GM23338 (cell line): ENCODE data around the gene CDC42EP5.

ENCODE experiments used
- CREB1 ChIP-seq: fragments of 250-450 bp; sonication (Bioruptor Pico); IDR thresholded peaks from 2 replicates; pipeline ENCODE4 v1.5.0; 2020; ENCODE audit warnings: low read depth, mild to moderate bottlenecking, moderate library complexity
- CTCF ChIP-seq, 2 experiments: fragments of 200-600 bp in 1 of 2; sonication (generic) in 1 of 2; conservative IDR thresholded peaks; 2 replicates each; pipeline versions ENCODE4 v1.5.1 to v1.6.1; 2016 to 2017; ENCODE audit warnings: antibody characterized with exemption in 2 of 2, low read depth in 2 of 2, mild to moderate bottlenecking in 2 of 2, moderate library complexity in 1 of 2
- ETS1 ChIP-seq: IDR thresholded peaks from 2 replicates; pipeline ENCODE4 v1.6.1; 2016; ENCODE audit warnings: antibody characterized with exemption
- EZH2 ChIP-seq: fragments of 200-600 bp; sonication (generic); IDR thresholded peaks from one replicate; pipeline ENCODE4 v1.8.0; 2017; ENCODE audit warnings: antibody characterized with exemption, mild to moderate bottlenecking, low read depth; ENCODE audit not compliant: unreplicated experiment
- EZH2phosphoT487 ChIP-seq: fragments of 200-600 bp; sonication (generic); IDR thresholded peaks from one replicate; pipeline ENCODE4 v1.8.1; 2018; ENCODE audit warnings: antibody characterized with exemption; ENCODE audit not compliant: unreplicated experiment
- JUNB ChIP-seq: IDR thresholded peaks from one replicate; pipeline ENCODE4 v1.6.1; 2016; ENCODE audit warnings: antibody characterized with exemption; ENCODE audit not compliant: unreplicated experiment
- POLR2AphosphoS5 ChIP-seq: IDR thresholded peaks from 2 replicates; pipeline ENCODE4 v1.6.1; 2016; ENCODE audit warnings: antibody characterized with exemption, low read depth
- STAT1 ChIP-seq: IDR thresholded peaks from one replicate; pipeline ENCODE4 v1.6.1; 2016; ENCODE audit warnings: antibody characterized with exemption; ENCODE audit not compliant: unreplicated experiment
- ZNF114 ChIP-seq: fragments of 250-450 bp; sonication (Bioruptor Pico); IDR thresholded peaks from 2 replicates; pipeline ENCODE4 v1.5.0; 2020; ENCODE audit warnings: mild to moderate bottlenecking, moderate library complexity
- ZNF331 ChIP-seq: fragments of 250-450 bp; sonication (Bioruptor Pico); IDR thresholded peaks from 2 replicates; pipeline ENCODE4 v1.5.0; 2020; ENCODE audit warnings: low read depth, mild to moderate bottlenecking, moderate library complexity
- TF ChIP-seq, protein P1 (sequence below): IDR thresholded peaks from one replicate; pipeline ENCODE4 v1.6.1; 2018; ENCODE audit warnings: antibody characterized with exemption; ENCODE audit not compliant: unreplicated experiment

GRCh38 chr19:54469496-54469934, 3.6 kb downstream of the CDC42EP5 start:
- TF ChIP-seq CTCF (conservative IDR thresholded peaks at IDR 0.05; ENCODE audit: low read depth in 2 of 2) (no peak), ETS1 (no peak), EZH2phosphoT487 (no peak), EZH2 (no peak), POLR2AphosphoS5 (no peak), ZNF331 (CRISPR knock-in tag) (no peak), STAT1 (no peak), JUNB (no peak), CREB1 (CRISPR knock-in tag) (no peak), ZNF114 (CRISPR knock-in tag) (no peak)
- TF ChIP-seq, protein P1, sequence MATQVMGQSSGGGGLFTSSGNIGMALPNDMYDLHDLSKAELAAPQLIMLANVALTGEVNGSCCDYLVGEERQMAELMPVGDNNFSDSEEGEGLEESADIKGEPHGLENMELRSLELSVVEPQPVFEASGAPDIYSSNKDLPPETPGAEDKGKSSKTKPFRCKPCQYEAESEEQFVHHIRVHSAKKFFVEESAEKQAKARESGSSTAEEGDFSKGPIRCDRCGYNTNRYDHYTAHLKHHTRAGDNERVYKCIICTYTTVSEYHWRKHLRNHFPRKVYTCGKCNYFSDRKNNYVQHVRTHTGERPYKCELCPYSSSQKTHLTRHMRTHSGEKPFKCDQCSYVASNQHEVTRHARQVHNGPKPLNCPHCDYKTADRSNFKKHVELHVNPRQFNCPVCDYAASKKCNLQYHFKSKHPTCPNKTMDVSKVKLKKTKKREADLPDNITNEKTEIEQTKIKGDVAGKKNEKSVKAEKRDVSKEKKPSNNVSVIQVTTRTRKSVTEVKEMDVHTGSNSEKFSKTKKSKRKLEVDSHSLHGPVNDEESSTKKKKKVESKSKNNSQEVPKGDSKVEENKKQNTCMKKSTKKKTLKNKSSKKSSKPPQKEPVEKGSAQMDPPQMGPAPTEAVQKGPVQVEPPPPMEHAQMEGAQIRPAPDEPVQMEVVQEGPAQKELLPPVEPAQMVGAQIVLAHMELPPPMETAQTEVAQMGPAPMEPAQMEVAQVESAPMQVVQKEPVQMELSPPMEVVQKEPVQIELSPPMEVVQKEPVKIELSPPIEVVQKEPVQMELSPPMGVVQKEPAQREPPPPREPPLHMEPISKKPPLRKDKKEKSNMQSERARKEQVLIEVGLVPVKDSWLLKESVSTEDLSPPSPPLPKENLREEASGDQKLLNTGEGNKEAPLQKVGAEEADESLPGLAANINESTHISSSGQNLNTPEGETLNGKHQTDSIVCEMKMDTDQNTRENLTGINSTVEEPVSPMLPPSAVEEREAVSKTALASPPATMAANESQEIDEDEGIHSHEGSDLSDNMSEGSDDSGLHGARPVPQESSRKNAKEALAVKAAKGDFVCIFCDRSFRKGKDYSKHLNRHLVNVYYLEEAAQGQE, result no peak
